HL-60 (cell line): ENCODE data around the gene ETF1.

Experiments
- DNase-seq, 2 experiments: peaks; one replicate each; pipeline ENCODE4 v3.0.0-alpha.2; 2010 to 2020; ENCODE audit warnings: low read depth in 1 of 2, low spot score in 1 of 2
- H3K27ac ChIP-seq: fragments of 250-450 bp; sonication (Bioruptor Pico); replicated peaks from 2 replicates; pipeline ENCODE4 v1.5.1; 2020; ENCODE audit warnings: mild to moderate bottlenecking, moderate library complexity
- H3K27me3 ChIP-seq: fragments of 250-450 bp; sonication (Bioruptor Pico); 2 replicates; pipeline ENCODE4 v1.5.1; 2021; ENCODE audit warnings: mild to moderate bottlenecking, moderate library complexity; ENCODE audit not compliant: insufficient read depth, poor library complexity, severe bottlenecking
- H3K4me3 ChIP-seq: replicated peaks from 2 replicates; pipeline ENCODE4 v1.5.1; 2011; ENCODE audit warnings: mild to moderate bottlenecking, control low read depth, low read length; ENCODE audit not compliant: insufficient read depth
- GABPA ChIP-seq: IDR thresholded peaks from 2 replicates; pipeline ENCODE4 v1.6.1; 2012; ENCODE audit warnings: low read depth
- POLR2AphosphoS5 ChIP-seq: IDR thresholded peaks from 2 replicates; pipeline ENCODE4 v1.6.1; 2012; ENCODE audit warnings: low read depth
- SPI1 ChIP-seq: IDR thresholded peaks from 2 replicates; pipeline ENCODE4 v1.6.1; 2012; ENCODE audit warnings: low read depth, mild to moderate bottlenecking, borderline replicate concordance
- TF ChIP-seq, protein P1 (sequence below): IDR thresholded peaks from one replicate; pipeline ENCODE4 v1.5.1; 2011; ENCODE audit warnings: low read length, control low read depth, inconsistent platforms; ENCODE audit not compliant: insufficient read depth
- TF ChIP-seq, protein P2 (sequence below): IDR thresholded peaks from 2 replicates; pipeline ENCODE4 v1.6.1; 2012; ENCODE audit warnings: low read depth; ENCODE audit not compliant: insufficient replicate concordance

Gene ETF1

DNA sequence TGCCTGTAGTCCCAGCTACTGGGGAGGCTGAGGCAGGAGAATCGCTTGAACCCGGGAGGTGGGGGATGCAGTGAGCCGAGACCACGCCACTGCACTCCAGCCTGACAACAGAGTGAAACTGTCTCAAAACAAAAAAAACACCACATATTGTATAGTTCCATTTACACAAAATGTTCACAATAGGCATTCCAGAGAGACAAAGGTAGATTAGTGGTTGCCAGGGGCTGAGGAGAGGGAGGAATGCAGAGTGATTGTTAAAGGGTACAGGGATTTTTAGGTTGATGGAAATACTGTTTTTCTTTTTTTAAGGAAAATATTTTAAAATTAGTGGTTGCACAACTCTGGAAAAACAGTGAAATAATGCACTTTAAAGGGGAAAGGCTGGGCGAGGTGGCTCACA is 19.6 kb downstream of the ETF1 start:
- no peak for DNase-seq
- TF ChIP-seq POLR2AphosphoS5 = no peak
- no peak for TF ChIP-seq SPI1
- TF ChIP-seq GABPA = no peak
- TF ChIP-seq, protein P1, sequence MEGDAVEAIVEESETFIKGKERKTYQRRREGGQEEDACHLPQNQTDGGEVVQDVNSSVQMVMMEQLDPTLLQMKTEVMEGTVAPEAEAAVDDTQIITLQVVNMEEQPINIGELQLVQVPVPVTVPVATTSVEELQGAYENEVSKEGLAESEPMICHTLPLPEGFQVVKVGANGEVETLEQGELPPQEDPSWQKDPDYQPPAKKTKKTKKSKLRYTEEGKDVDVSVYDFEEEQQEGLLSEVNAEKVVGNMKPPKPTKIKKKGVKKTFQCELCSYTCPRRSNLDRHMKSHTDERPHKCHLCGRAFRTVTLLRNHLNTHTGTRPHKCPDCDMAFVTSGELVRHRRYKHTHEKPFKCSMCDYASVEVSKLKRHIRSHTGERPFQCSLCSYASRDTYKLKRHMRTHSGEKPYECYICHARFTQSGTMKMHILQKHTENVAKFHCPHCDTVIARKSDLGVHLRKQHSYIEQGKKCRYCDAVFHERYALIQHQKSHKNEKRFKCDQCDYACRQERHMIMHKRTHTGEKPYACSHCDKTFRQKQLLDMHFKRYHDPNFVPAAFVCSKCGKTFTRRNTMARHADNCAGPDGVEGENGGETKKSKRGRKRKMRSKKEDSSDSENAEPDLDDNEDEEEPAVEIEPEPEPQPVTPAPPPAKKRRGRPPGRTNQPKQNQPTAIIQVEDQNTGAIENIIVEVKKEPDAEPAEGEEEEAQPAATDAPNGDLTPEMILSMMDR = no peak
- TF ChIP-seq, protein P2, sequence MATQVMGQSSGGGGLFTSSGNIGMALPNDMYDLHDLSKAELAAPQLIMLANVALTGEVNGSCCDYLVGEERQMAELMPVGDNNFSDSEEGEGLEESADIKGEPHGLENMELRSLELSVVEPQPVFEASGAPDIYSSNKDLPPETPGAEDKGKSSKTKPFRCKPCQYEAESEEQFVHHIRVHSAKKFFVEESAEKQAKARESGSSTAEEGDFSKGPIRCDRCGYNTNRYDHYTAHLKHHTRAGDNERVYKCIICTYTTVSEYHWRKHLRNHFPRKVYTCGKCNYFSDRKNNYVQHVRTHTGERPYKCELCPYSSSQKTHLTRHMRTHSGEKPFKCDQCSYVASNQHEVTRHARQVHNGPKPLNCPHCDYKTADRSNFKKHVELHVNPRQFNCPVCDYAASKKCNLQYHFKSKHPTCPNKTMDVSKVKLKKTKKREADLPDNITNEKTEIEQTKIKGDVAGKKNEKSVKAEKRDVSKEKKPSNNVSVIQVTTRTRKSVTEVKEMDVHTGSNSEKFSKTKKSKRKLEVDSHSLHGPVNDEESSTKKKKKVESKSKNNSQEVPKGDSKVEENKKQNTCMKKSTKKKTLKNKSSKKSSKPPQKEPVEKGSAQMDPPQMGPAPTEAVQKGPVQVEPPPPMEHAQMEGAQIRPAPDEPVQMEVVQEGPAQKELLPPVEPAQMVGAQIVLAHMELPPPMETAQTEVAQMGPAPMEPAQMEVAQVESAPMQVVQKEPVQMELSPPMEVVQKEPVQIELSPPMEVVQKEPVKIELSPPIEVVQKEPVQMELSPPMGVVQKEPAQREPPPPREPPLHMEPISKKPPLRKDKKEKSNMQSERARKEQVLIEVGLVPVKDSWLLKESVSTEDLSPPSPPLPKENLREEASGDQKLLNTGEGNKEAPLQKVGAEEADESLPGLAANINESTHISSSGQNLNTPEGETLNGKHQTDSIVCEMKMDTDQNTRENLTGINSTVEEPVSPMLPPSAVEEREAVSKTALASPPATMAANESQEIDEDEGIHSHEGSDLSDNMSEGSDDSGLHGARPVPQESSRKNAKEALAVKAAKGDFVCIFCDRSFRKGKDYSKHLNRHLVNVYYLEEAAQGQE = no peak
- Histone ChIP-seq H3K27ac (no peak overlapping the region), H3K4me3 (no peak overlapping the region), H3K27me3 (no peaks in the 10 kb centered on the region)

DNA sequence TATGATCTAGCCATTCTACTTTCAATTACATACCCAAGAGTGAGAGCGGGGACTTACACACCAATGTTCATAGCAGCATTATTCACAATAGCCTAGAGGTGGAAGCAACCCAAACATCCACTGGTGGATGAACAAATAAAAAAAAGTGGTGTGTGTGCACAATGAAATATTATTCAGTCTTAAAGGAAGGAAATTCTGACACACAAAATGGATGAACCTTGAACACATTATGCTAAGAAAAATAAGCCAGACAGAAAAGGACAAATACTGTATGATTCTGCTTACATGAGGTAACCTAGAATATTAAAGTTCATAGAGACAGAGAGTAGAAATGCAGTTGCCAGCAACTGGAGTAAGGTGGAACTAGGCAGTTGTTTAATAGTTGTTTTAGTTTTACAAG is 22.1 kb downstream of the ETF1 start:
- H3K4me3 ChIP-seq = no peak overlapping the region
- no peak for DNase-seq

DNA sequence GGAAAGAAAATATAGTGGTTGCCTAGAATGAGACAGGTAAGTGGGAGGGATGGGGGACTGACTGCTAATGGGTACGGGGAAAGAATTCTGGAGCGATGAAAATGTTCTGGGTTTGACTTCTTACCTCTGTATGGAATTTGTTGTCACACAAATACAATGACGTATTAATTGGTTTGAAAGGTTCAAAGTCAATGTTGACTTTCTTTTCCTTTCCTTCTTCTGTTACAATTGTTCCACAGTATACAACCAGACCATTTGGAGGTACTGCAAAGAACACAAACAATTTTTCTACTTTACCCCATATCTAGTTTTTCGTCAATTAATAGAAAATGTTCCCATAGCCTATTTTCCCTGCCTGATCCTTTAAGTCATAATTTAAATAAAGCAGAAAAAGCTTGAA is 25.6 kb downstream of the ETF1 start:
- Histone ChIP-seq H3K27ac (no peak overlapping the region), H3K4me3 (no peak overlapping the region), H3K27me3 (no peaks in the 10 kb centered on the region)
- no peak for DNase-seq
- TF ChIP-seq, protein P1 = no peak
- TF ChIP-seq, protein P2 = no peak
- no peak for TF ChIP-seq SPI1
- TF ChIP-seq GABPA = no peak
- TF ChIP-seq POLR2AphosphoS5 = no peak

More for the DNA sequence above, 22.1 kb downstream of the ETF1 start:
- Histone ChIP-seq H3K27ac (no peak overlapping the region), H3K27me3 (no peaks in the 10 kb centered on the region)
- TF ChIP-seq, protein P2 = no peak
